Right ventricle myocardium superior (tissue), 1 donor: ENCODE results near the gene CD86. TPM values are rescaled to one million over a fixed set of nuclear protein-coding genes. Genes with fewer than 3 reads are reported as not detected.
"Not testable (repeated sequence)": the region's sequence is repeated elsewhere in the genome, so short reads cannot be mapped to it uniquely, and the experiment has no call there.

Experiments
- ATAC-seq: fragments of 200-7000 bp; cut with Tn5 transposase; one replicate; pipeline ENCODE4 v1.9.1; 2020; ENCODE audit warnings: mild to moderate bottlenecking; ENCODE audit not compliant: poor library complexity
- DNase-seq: peaks from one replicate; pipeline ENCODE4 v3.0.0-alpha.2; 2020
- intact Hi-C: fragments of 100-400 bp; cut with DNase I; formaldehyde crosslinking; loops from one replicate; pipeline ENCODE4 v1.11.2; 2022
- total RNA-seq: library from RNA; stranded (reverse); fragmentation: NEBNext Ultra II Directional; extraction: Animal tissue kit (Norgen Biotek cat#: 25700); gene quantifications from one replicate; pipeline ENCODE4 v1.2.1, GENCODE V29; 2021
- donor health status: DM: no; HTN: yes; CAD: no; lungs with severe emphysema.

CD86 gene
- total RNA-seq, 1 donor from 2014 or later = 3.7 TPM

- intact Hi-C loops = no loop called here
- no peak for ATAC-seq
Observed at GRCh38 chr3:122104515-122105194, 49.5 kb downstream of the CD86 start.

GRCh38 chr3:122105626-122106025, 50.5 kb downstream of the CD86 start:
- intact Hi-C loops = no loop called here
- no peak for DNase-seq
- ATAC-seq = no peak

More at GRCh38 chr3:122104515-122105194, 49.5 kb downstream of the CD86 start:
- DNase-seq = no peak

GRCh38 chr3:122107171-122107570, 52.0 kb downstream of the CD86 start:
- ATAC-seq = no peak
- intact Hi-C loops = no loop called here
- no peak for DNase-seq

DNA sequence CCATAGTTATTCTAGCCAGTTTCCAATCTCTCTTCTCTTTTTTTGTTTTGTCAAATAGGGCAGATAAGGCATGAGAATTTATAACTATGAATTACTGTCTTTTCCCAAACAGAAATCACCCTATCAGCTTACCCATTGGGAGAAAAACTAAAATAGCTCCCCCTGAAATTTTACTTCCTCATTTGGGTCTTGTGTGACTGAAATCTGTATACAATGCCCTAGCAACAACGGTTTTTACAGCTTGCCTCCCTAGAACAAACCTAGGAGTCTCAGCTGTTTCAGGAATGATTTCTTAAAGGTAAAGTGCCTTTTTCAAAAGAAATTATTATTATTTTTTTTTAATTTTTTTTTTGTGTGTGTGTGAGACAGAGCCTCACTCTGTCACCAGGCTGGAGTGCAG, 56.8 kb downstream of the CD86 start:
- no peak for DNase-seq
- intact Hi-C loops = no loop called here

GRCh38 chr3:122112754-122113153, 57.6 kb downstream of the CD86 start:
- intact Hi-C loops = no loop called here
- ATAC-seq = no peak
- DNase-seq = no peak

More for the DNA sequence above, 56.8 kb downstream of the CD86 start:
- no peak for ATAC-seq

DNA sequence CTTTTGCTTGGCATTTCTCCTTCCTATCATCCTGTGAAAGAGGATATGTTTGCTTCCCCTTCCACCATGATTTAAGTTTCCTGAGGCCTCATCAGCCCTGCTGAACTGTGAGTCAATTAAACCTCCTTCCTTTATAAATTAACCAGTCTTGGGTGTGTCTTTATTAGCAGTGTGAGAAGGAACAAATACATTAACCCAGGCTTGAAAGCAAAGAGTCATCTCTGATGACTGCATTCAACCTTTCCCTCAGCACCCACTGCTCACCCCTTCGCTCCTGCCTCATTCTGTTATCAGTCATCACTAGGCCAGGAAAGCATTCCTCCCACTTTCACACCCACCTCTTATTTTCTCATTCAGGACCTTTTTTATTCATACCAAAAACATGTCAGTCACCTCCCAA, 68.7 kb downstream of the CD86 start:
- no peak for DNase-seq
- intact Hi-C loops = no loop called here
- ATAC-seq = no peak

GRCh38 chr3:122132949-122133540, 77.9 kb downstream of the CD86 start:
- intact Hi-C loops = no loop called here
- ATAC-seq (no peak), DNase-seq (no peak)

DNA sequence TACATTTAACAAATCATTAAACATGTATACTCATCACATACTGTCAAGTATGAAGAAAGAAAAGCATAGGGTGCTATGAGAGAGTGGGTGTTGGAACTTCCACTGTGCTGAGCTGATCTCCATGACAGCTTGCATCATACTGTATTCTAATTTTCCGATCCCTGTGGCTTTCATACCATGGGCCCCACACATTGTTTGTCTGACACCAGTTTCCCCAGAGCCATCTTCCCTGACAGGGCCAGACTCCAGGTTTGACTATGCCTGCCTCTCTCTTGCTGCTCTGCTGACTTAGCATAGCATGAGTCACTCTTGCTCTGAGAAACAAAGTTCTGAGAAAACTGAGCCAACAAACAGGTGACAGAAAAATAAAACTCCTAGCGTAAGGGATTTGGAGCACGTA, 91.3 kb downstream of the CD86 start:
- DNase-seq (no peak), ATAC-seq (no peak)
- intact Hi-C loops = no loop called here

DNA sequence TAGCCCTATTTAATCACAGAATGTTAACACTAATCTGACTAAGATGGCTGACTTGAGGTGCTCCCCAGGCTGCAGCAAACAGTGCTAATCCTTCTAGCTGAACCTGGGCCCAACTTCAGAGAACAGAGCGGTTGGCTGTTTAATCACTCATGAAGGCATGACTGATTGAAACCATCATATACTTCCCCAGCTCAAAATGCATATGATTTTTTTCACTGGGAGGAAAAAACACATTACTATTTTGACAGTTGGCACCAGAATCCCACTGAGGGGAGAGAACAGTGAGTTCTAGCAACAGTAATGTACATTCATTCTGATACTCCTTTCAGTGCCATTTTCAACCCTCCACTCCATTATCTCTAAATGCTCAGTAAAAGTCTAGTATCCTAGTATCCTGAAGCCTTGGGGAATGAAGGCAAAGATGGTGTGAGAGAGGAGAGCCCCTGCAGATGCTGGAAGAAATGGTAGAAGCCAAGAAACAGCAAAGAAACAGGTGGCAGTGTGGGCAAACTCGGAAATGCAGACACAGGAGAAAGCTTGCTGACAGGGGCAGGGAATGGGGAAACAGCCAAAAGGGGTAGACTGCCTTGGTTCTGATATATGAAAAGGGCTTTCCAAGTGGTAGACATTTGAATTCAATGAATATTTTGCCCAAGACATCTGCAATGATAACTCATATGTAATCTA, 93.9 kb downstream of the CD86 start:
- intact Hi-C loops = no loop called here
- no peak for DNase-seq
- no peak for ATAC-seq

DNA sequence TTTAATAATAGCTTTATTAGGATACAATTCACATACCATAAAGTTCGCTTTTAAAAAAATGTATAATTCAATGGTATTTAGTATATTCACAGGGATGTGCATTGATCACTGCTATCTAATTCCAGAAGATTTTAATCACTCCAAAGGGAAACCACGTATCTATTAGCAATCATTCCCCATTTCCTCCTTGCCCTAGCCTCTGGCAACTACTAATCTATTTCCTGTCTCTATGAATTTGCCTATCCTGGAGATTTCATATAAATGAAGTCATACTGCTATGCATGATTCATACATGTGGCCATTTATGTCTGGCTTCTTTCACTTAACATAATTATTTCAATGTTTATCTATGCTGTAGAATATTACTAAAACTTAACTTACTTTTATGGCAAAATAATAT, 96.3 kb downstream of the CD86 start:
- ATAC-seq (no peak), DNase-seq (no peak)
- intact Hi-C loops = no loop called here

GRCh38 chr3:122164983-122165382, 109.8 kb downstream of the CD86 start:
- intact Hi-C loops, ATAC-seq, DNase-seq: not testable (repeated sequence)

- intact Hi-C loops = no loop called here
- no peak for DNase-seq
- ATAC-seq = no peak
Observed at GRCh38 chr3:122167630-122168029, 112.5 kb downstream of the CD86 start.

- ATAC-seq (no peak), DNase-seq (no peak)
- intact Hi-C loops = no loop called here
Observed at GRCh38 chr3:122168044-122168443, 112.9 kb downstream of the CD86 start.

DNA sequence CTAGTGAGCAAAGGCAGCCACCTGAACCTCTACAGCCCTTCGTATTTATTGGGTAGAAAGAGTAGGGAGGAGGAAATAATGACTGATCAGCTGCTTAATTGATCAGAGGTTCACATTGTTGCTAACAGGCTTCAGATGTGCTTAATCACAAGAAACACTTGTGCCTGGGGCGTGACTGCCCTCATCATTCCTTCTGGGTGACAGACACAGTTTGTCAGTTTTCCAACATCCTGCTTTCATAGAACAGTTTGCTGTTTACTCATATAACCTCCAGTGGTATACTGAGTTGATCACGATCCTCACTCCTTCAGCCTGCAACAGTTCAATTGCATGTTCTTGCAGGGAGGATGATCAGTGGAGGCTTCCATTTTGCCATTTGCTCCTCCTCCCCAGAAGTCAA, 114.7 kb downstream of the CD86 start:
- intact Hi-C loops = no loop called here
- no peak for DNase-seq
- no peak for ATAC-seq

Other genes with a start within 250 kb of the CD86 start
- 7.5 TPM for gene IQCB1, start 220.3 kb upstream of the CD86 start, total RNA-seq
- gene EAF2, start 220.2 kb upstream of the CD86 start, total RNA-seq = 2.6 TPM
- 5.0 TPM for gene SLC15A2, start 161.0 kb upstream of the CD86 start, total RNA-seq
- 0.38 TPM for gene ILDR1, start 33.1 kb upstream of the CD86 start, total RNA-seq
- not detected for gene CASR, start 128.3 kb downstream of the CD86 start, total RNA-seq